IPS-NIHi11 (cell line): ENCODE data around the gene LOX.
A peak's percentile ranks its signal among the peaks of the same experiment; 100 is the strongest.
"Not testable (repeated sequence)": the region's sequence is repeated elsewhere in the genome, so short reads cannot be mapped to it uniquely, and the experiment has no call there.

Experiments used
- DNase-seq: peaks from one replicate; pipeline ENCODE4 v3.0.0; 2012; ENCODE audit warnings: mixed read lengths, low spot score

LOX gene

GRCh38 chr5:122097391-122097790 is 19.3 kb upstream of the LOX start:
- no peak for DNase-seq

GRCh38 chr5:122095158-122095557 is 17.1 kb upstream of the LOX start:
- DNase-seq = no peak

- DNase-seq = not testable (repeated sequence)
Observed at GRCh38 chr5:122094251-122094650, 16.2 kb upstream of the LOX start.

GRCh38 chr5:122093415-122094180 is 15.5 kb upstream of the LOX start:
- no peak for DNase-seq

- peak; percentile 23 for DNase-seq
Observed at GRCh38 chr5:122091936-122092600, 14.0 kb upstream of the LOX start.

- DNase-seq = no peak
Observed at GRCh38 chr5:122089096-122090013, 11.3 kb upstream of the LOX start.

GRCh38 chr5:122085041-122085440 is 7.0 kb upstream of the LOX start:
- DNase-seq = no peak

GRCh38 chr5:122083535-122083934 is 5.5 kb upstream of the LOX start:
- DNase-seq = no peak

- DNase-seq = no peak
Observed at GRCh38 chr5:122081541-122081940, 3.5 kb upstream of the LOX start.

GRCh38 chr5:122077366-122078115 is 518 bp downstream of the LOX start:
- peak; percentile 58 for DNase-seq

GRCh38 chr5:122076669-122077365 is 1.2 kb downstream of the LOX start:
- peak; percentile 77 for DNase-seq

- no peak for DNase-seq
Observed at GRCh38 chr5:122076050-122076461, 2.0 kb downstream of the LOX start.

- DNase-seq = no peak
Observed at GRCh38 chr5:122073864-122074263, 4.2 kb downstream of the LOX start.

- no peak for DNase-seq
Observed at GRCh38 chr5:122073018-122073417, 5.0 kb downstream of the LOX start.

GRCh38 chr5:122067390-122067789 is 10.7 kb downstream of the LOX start:
- no peak for DNase-seq

- no peak for DNase-seq
Observed at GRCh38 chr5:122064992-122065391, 13.1 kb downstream of the LOX start.

- no peak for DNase-seq
Observed at GRCh38 chr5:122063836-122064235, 14.2 kb downstream of the LOX start.

GRCh38 chr5:122062205-122062604 is 15.9 kb downstream of the LOX start:
- no peak for DNase-seq

- no peak for DNase-seq
Observed at GRCh38 chr5:122056913-122057312, 21.1 kb downstream of the LOX start.

GRCh38 chr5:122054266-122054665 is 23.8 kb downstream of the LOX start:
- no peak for DNase-seq
